NCI-H146 (cell line): Measurements from ENCODE around the gene KDM7A.
"Not testable (repeated sequence)": the region's sequence is repeated elsewhere in the genome, so short reads cannot be mapped to it uniquely, and the experiment has no call there.

ENCODE experiments used
- DNase-seq: peaks from one replicate; lab custom pipeline; 2025; lab: John Stamatoyannopoulos, UW

KDM7A gene

DNA sequence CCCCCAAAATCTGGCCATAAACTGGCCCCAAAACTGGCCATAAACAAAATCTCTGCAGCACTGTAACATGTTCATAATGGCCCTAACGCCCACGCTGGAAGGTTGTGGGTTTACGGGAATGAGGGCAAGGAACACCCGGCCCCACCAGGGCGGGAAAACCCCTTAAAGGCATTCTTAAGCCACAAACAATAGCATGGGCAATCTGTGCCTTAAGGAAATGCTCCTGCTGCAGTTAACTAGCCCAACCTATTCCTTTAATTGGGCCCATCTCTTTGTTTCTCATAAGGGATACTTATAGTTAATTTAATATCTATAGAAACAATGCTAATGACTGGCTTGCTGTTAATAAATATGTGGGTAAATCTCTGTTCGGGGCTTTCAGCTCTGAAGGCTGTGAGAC lies 26.2 kb upstream of the KDM7A start:
- not testable (repeated sequence) for DNase-seq

DNA sequence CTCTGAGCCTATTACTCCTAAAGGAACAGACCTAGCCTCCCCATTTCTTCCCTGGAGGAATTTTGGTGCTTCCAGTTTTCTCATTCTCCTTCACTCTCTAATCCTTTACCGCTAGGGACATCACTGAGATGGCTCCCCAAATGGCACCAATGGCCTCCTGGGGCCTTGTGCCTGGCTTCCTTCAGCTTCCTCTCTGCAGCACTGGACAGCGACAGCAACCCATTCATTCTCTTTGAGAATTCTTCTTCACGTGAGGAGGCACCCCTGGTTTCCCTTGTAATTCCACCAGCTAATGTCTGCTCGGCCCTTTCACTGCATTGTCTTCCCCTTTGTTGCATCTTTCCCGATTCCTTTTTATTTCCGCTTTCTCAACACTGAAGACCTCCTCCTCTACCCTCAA lies 24.6 kb upstream of the KDM7A start:
- no peak for DNase-seq

DNA sequence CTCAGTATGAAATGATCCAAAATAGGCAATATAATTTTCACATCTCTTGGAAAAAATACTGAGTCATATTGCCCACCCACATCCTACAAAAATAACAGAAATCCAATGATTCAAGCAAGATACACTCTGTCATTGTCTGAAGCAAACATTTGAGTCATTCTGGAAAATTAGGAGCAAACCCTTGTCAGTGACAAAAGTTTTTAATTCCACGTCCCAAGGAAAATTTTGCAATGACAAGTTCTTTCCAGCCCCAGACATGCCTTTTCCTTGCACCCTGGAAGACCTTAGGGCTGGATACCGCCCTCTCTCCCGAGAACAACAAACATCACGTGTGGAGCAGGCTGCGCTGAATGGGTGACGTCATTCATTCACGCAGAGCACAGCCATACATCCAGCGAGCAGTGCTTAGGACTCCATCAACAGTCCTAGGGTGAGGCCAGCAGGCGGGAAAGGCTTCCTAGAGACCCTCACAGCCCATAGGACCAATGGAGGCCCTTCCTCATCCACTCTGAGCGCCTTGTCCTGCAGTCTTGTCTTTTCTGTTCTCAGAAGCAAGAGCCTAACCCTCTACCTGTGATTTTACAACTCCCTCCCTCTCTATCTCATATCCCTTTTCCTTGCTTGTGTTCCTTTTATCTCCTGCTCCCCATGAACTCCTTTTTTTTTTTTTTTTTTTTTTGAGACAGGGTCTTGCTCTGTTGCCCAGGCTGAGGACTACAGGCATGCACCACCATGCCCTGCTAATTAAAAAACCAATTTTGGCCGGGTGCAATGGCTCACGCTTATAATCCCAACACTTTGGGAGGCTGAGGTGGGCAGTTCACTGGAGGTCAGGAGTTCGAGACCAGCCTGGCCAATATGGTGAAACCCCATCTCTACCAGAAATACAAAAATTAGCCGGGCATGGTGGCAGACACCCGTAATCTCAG lies 23.5 kb upstream of the KDM7A start:
- peak; percentile 81 for DNase-seq

DNA sequence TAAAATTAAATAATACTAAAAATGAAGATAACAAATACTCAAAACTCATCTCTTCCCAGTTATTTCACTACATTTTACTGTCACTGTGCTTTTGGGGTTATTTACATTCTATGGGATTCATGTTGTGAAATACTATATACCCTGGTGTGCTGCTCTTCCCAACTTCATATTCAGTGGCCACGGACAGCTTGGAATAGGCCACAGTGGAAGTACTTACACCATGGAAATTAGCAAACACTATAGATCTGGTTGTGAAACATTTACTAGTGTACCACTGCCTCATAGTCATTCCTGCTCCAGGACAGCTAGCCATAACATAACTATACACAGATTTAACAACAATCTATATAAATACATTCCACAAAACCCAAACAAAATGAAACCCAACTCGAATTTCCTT lies 21.2 kb upstream of the KDM7A start:
- DNase-seq: no peak

DNA sequence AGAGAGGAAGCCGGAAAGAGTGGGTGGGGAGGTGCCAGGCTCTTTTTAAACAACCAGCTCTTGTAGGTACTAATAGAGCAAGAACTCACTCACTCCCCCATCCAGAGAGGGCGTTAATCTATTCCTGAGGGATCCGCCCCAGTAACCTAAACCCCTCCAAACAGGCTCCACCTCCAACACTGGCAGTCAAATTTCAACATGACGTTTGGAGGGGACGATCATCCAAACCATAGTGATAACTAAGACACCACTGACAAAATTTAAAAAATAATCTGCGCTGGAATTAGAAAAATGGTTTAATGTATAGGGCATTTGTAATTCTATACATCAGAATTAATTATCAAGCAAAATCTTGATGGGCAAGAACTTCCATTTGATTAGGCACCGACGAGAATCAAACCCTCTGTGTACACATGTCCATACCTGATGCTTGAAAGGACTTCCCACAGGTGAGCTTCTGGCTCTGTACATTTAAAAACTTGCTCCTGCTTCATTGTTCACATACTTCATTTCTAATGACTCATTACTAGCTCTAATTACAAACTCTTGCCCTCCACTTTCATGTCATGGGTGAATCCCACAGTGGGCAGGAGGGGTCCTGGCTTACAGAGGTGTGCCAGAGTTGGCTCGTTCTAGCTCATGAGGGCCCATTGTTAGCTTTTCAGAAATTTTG lies 20.6 kb upstream of the KDM7A start:
- DNase-seq: no peak

DNA sequence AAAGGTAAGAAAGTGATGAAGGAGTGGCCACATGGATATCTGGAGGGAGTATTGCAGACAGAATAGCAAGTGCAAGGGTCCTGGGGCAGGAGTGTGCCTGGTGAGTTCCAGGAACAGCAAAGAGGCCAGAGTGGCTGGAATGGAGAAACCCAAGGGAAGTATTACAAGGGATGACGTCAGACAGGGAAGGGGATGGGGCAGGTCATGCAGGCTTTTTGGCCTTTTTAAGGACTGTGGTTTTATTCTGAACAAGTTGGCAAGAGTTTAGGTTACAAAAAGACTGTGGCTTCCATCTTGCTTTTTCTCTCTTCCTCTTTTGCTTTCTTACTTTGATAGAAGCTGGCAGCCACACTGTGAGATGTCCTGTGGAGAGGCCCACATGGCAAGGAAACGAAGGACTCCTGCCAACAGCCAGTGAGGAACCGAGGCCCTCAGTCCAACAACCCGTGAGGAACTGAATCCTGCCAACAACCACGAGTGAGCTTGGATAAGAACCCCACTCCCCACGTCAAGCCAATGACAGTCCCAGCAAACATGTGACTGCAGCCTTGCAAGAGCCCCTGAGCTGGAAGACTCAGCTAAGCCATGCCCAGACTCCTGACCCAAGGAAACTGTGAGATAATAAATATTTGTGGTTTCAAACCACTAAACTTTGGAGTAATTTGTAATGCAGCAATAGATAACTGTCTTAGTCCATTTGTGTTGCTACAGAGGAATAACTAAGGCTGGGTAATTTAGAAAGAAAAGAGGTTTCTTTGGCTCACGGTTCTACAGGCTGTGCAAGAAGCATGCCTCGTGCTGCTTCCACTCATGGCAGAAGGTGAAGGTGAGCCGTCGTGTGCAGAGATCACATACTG lies 19.8 kb upstream of the KDM7A start:
- DNase-seq: no peak

DNA sequence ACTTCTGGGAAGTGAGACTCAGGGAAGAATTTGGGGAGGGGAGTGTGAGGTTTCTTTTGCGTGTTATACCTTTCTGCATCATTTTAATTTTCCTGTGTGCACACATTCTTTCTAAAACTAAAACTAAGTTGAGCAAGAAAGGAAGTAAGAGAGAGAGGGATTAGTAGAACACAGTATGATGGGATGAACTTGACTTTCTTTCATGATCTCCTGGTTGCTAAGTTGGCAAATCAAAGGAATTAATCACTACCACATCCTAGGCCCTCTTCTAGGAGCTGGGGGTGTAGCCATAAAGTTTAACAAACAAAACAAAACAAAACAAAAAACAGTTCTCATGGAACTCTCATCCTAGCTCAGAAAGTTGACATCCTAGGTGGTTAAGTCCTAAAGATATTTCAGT lies 19.1 kb upstream of the KDM7A start:
- DNase-seq: no peak

DNA sequence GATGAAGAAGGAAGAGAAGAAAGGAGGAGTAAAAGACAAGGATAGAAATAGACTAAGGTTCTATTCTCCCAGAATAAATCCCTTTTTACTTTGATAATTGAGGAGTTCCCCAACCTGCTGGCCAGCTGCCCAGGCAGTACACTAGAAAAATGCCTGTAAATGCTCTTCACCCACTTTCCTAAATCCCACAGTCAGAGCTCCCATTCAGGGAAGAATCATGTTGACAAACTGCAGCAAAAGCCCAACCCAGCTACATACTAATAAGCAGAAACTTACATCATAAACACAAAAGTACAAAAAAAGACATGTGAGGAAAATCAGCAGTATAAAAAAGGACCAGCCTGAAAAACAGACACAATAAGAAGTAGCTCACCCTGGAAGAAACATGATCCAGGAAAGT lies 15.8 kb upstream of the KDM7A start:
- no peak for DNase-seq

DNA sequence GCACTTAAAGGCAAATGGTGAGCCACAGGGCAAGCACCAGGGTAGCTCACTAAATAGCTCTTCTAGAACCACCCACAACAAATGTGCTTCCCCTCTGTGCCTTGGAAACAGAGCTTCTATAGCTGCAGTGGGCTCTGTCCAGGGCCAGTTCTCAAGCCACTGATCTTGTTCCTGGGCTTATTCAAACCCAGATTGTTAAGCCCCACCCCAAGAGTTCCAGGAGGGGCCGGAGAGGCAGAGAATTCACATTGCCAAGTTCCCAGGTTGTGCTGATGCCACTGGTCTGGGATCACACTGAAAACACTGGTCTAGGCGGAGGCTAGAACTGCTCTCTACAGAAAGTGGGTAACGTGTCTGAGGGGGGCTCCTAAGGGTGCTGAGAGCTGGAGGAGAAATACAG lies 15.4 kb upstream of the KDM7A start:
- DNase-seq: no peak

DNA sequence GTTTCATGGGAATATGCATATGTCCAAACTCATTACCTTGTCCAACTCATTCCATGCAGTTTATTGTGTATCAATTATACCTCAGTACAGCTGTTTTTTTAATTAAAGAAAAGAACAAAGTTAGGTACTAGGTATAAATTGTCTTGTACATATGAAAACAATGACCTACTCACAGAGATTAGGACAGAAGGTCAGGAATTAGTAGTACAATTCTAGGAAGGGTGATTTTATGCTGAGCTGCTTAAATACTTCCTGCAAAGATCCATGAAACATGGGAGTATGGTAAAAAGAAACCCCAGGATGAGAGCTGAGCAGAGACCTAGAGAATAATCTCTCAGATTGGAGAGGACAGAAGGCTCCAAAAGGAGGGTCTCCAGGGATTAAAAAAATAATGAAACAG lies 13.8 kb upstream of the KDM7A start:
- DNase-seq: no peak

DNA sequence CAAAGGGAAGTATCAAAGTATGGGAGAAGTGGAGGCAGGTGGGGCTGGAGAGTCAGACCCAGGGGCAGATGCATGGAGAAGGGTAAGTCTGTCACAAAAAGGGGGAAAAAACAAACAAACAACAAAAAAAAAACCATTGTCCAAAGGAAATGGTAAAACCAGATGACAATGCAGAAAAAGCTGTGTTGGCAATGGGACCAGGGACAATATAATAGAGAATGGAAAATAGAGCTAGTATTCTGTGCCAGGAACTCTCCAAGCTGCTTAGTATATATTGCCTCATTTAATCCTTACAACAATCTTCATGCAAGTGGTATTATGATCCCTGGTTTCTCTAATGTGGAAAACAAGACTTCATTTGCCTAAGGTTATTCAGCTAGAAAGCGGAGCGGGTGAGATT lies 13.1 kb upstream of the KDM7A start:
- DNase-seq: no peak

DNA sequence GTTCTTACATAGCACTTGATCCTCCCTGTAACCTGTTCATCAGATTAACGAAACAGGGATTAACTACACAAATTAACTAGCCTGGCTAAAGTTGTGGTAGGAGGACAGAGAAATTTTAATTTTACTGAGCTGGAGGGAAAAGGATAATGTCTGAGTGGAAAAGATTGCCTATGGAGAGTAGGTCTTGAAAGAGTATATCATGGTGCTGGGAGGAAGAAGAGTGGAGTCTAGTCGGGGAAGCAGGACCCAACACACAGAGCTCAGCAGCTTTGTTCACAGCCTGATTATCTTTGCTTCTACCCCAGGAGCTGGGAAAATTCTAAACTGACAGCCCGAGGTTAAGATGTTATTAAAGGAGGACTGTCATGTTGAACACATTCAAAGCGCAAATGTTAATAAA lies 6.1 kb upstream of the KDM7A start:
- no peak for DNase-seq

DNA sequence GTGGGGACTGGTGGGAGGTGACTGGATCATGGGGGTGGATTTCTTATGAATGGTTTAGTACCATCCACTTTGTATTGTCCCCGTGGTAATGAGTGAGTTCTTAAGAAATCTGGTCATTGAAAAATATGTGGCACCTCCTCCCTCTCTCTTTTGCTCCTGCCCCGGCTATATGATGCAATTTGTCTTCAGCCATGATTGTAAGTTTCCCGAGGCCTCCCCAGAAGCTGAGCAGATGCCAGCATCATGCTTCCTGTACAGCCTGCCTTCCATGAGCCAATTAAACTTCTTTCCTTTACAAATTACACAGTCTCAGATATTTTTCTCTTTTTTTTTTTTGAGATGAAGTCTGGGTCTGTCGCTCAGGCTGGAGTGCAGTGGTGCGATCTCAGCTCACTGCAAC lies 2.6 kb upstream of the KDM7A start:
- DNase-seq: no peak

DNA sequence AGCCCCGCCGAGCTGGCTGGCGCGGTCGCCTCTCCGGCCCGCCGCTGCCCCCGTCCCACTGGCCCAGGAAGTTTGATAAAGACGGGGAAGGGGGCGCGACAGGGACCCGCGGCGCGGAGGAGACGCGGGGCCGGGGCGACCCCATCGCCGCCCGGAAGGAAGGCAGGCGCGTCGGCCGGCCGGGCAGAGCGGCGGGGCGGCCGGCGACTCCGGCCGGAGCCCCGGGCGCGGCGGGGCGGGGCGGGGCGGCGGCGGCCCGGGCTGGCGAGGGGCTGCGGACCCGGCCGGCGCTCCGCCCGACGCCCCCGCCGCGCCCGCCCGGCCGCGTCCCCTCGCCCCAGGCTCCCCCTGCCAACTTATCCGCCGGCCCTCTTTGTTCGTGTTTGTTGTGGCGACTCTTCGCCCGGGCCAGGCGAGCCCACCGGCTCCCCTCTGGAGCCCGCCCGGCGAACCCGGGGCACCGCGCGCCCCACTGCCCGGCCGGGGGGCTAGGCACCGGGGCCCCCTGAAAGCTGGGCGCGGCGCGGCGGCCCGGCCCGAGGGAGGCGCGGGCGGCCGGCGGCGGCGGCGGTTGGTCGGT lies 571 bp downstream of the KDM7A start:
- DNase-seq: peak; percentile 29

DNA sequence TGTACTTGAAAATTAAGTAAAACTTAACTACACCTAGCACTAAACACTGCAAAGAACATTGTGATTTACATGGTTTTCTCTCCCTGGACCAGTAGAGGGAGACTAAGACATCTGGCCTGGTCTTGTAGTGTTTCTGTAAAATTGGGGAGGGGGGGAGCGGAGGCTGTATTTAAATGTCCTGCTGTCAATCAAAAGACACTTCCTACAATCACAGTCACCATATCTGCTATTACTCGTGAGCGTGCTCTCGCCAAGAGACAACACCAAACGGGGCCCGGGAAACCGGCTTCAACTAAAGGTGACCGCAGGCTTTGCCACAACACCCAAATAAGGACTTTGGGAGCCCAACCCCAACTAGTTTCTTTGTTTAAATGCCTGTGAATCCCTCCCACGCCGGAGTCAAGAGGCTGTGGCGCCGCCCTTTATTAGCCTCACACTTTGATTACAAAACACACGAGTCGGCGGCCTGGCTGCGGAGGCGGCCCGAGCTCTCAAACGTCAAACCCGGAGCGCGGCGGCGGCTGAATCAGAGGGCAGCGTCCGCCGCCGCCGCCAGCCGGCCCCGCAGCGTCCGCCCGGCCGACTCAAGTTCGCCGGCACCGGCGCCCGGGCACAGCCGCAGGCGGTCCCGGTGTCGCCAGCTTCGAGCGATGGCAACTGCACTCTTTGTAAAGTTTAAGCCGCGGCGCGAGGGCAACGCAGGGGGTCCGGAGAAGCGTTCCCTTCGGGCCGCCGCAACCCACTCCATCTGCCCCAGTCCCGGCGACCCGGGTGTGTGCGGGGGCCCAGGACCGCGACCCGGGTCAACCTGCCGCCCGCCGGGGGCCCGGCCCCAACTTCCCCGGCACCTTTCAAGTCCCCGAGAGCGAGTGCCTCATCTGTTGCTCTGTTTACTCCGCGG lies 1.3 kb downstream of the KDM7A start:
- peak; percentile 93 for DNase-seq

DNA sequence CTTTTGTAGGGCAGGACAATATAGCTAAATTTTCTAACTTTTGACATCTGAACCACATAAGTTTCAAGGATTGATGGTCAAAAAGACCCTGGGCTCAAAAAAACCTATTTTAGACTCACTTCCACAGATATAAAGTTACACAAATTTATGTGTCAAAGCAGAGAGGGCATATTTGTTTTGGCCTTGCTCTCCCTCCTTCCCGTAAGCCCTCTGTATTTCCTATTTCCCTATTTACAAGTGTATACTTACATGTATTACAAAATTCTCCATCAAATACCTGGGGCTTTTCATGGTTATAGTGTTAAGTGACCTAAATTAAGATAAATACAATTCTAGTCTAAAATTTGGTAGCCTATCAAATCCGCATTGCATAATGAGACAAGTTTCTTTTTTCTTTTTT lies 2.6 kb downstream of the KDM7A start:
- no peak for DNase-seq

DNA sequence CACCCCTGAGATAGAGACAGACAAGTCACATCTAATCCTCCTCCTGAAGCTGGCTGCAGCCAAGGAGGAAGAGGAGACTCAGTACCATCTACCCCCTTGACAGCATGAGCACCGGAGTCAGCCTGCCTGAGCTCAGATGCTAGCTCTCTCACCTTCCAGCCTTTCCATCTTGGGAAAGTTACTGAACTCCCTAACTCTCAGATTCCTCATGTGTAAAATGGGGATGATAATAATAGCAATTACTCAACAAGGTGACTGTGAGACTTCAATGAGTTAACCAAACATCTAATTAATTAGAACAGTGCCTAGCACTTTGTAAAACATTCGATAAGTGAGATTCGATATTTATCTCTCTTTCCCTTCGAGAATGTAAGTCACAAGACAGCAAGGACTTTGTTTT lies 6.4 kb downstream of the KDM7A start:
- no peak for DNase-seq

DNA sequence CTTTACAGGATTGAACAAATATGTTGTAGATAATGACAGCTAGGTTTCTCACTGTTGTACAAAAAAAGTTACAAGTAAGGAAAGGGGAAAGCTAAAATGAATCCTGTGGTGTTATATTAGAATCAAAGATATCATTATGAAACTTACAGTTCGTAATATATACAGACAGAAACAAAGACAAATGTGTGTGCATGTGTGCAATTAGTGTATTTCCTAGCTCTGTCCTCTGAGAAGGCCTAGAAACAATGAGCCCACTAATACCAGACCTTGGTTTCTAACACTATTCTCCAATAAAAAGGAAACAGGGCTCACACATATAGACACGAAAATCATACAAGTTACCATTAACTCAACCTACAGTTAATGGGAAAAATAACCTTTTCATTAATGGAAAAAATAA lies 8.0 kb downstream of the KDM7A start:
- DNase-seq: no peak

DNA sequence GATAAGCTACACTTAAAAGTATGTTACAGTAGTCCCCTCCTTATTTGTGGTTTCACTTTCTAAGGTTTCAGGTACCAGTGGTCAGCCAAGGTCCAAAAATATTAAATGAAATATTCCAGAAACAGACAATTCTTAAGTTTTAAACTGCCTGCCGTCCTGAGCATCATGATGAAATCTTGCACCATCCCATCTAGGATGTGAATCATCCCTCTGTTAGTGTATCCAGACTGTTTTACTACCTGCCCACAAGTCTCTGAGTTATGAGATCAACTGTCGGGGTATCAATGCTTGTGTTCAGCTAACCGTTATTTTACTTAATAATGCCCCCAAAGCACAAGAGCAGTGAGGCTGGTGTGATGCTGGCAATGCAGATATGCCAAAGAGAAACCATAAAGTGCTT lies 11.4 kb downstream of the KDM7A start:
- no peak for DNase-seq

DNA sequence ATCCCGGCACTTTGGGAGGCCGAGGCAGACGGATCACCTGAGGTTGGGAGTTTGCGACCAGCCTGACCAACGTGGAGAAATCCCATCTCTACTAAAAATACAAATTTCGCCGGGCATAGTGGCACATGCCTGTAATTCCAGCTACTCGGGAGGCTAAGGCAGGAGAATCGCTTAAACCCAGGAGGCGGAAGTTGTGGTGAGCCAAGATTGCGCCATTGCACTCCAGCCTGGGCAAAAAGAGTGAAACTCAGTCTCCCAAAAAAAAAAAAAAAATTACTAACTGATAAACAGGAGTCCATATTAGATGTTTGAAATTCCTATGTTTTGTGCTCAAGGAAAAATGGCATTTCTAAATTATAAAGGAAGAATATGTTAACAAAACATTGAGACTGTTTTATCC lies 14.7 kb downstream of the KDM7A start:
- DNase-seq: not testable (repeated sequence)

DNA sequence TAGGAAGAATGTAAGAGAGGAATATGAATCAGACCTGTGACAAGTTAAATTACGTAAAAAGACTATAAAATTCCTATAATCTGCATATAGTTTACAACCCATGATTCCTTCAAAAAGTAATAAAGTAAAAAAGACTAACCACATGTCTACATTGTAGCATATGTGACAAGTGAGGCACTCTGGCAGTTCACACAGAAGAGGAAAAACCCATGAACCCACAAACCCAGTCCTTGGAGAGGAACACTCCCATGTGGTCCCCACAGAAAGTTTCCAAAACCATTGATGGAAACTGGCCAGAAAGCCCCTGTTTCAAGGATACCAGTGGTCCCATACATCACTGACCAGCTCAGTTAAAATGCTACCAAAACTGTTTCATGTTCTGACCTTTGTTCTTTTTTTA lies 15.7 kb downstream of the KDM7A start:
- no peak for DNase-seq
